ENCODE measurements around the gene TMEM119.

TMEM119 gene

GRCh38 chr12:108614639-108615038 lies 16.8 kb upstream of the TMEM119 start:
- no peak for DNase-seq

- no peak for DNase-seq
Observed at GRCh38 chr12:108614041-108614440, 16.2 kb upstream of the TMEM119 start.

- DNase-seq: no peak
Observed at GRCh38 chr12:108613548-108613947, 15.7 kb upstream of the TMEM119 start.

- no peak for DNase-seq
Observed at GRCh38 chr12:108612788-108613282, 15.0 kb upstream of the TMEM119 start.

- DNase-seq: peak; percentile 62
Observed at GRCh38 chr12:108611884-108612415, 14.1 kb upstream of the TMEM119 start.

- no peak for DNase-seq
Observed at GRCh38 chr12:108610856-108611605, 13.1 kb upstream of the TMEM119 start.

GRCh38 chr12:108610336-108610815 lies 12.5 kb upstream of the TMEM119 start:
- DNase-seq: no peak

GRCh38 chr12:108609537-108610335 lies 11.9 kb upstream of the TMEM119 start:
- no peak for DNase-seq

- no peak for DNase-seq
Observed at GRCh38 chr12:108608616-108609015, 10.7 kb upstream of the TMEM119 start.

GRCh38 chr12:108607981-108608600 lies 10.2 kb upstream of the TMEM119 start:
- DNase-seq: no peak

- DNase-seq: no peak
Observed at GRCh38 chr12:108606492-108606891, 8.6 kb upstream of the TMEM119 start.

GRCh38 chr12:108605690-108606406 lies 8.0 kb upstream of the TMEM119 start:
- no peak for DNase-seq

GRCh38 chr12:108605000-108605689 lies 7.3 kb upstream of the TMEM119 start:
- DNase-seq: no peak

GRCh38 chr12:108604208-108604941 lies 6.5 kb upstream of the TMEM119 start:
- no peak for DNase-seq

GRCh38 chr12:108603743-108604142 lies 5.9 kb upstream of the TMEM119 start:
- no peak for DNase-seq

GRCh38 chr12:108602976-108603704 lies 5.3 kb upstream of the TMEM119 start:
- no peak for DNase-seq

- no peak for DNase-seq
Observed at GRCh38 chr12:108602209-108602705, 4.4 kb upstream of the TMEM119 start.

GRCh38 chr12:108600702-108601007 lies 2.8 kb upstream of the TMEM119 start:
- DNase-seq: no peak

- DNase-seq: no peak
Observed at GRCh38 chr12:108599948-108600701, 2.2 kb upstream of the TMEM119 start.

GRCh38 chr12:108599541-108599940 lies 1.7 kb upstream of the TMEM119 start:
- DNase-seq: no peak

All from hematopoietic multipotent progenitor cell treated with erythropoietin and hydrocortisone succinate and interleukin-3 and kit ligand, for 8 days (in vitro differentiated cells).